Spleen (tissue), 11 donors: ENCODE results near the gene GIPC3. TPM values are rescaled to one million over a fixed set of nuclear protein-coding genes. Genes with fewer than 3 reads are reported as not detected.

Experiments used
- DNase-seq: peaks from one replicate; pipeline ENCODE4 v3.0.0-alpha.2; 2020
- H3K27ac ChIP-seq, 8 donors: fragments of 200-600 bp; sonication (generic) in 7 of 8; 1 replicate in 4 of 8; 2 replicates in 4 of 8; pipeline versions ENCODE4 v1.5.0 to v1.8.0; 2016 to 2021; ENCODE audit warnings: inconsistent platforms in 4 of 8, mild to moderate bottlenecking in 4 of 8, moderate library complexity in 1 of 8
- H3K27me3 ChIP-seq, 7 donors: fragments of 200-600 bp; sonication (generic) in 6 of 7; replicated peaks in 1 of 7; 1 replicate in 4 of 7; 2 replicates in 3 of 7; pipeline versions ENCODE4 v1.5.0 to v1.8.0; 2016 to 2021; ENCODE audit warnings: inconsistent platforms in 3 of 7, mild to moderate bottlenecking in 1 of 7
- H3K36me3 ChIP-seq, 6 donors: fragments of 200-600 bp; sonication (generic) in 5 of 6; 1 replicate in 4 of 6; 2 replicates in 2 of 6; pipeline versions ENCODE4 v1.5.0 to v1.8.0; 2016 to 2021; ENCODE audit warnings: inconsistent platforms in 2 of 6
- H3K4me1 ChIP-seq, 6 donors: fragments of 200-600 bp; sonication (generic) in 5 of 6; 1 replicate in 3 of 6; 2 replicates in 3 of 6; pipeline versions ENCODE4 v1.5.0 to v1.8.0; 2016 to 2021; ENCODE audit warnings: inconsistent platforms in 3 of 6
- H3K4me3 ChIP-seq, 8 donors: fragments of 200-600 bp; sonication (generic) in 7 of 8; 1 replicate in 4 of 8; 2 replicates in 4 of 8; pipeline versions ENCODE4 v1.5.0 to v1.8.0; 2016 to 2021; ENCODE audit warnings: inconsistent platforms in 4 of 8, mild to moderate bottlenecking in 4 of 8, moderate library complexity in 2 of 8
- H3K9me3 ChIP-seq, 8 donors: fragments of 200-600 bp; sonication (generic) in 7 of 8; 1 replicate in 4 of 8; 2 replicates in 4 of 8; pipeline versions ENCODE4 v1.5.0 to v1.8.0; 2016 to 2021; ENCODE audit warnings: inconsistent platforms in 4 of 8
- POLR2A ChIP-seq, 3 donors: fragments of 450-650 bp; IDR thresholded peaks; one replicate each; pipeline ENCODE4 v1.5.1; 2017; ENCODE audit warnings: antibody characterized with exemption in 3 of 3, mild to moderate bottlenecking in 1 of 3
- POLR2AphosphoS5 ChIP-seq, 3 donors: sonication (generic); formaldehyde crosslinking; IDR thresholded peaks; one replicate each; pipeline ENCODE4 v1.5.1; 2017; ENCODE audit warnings: antibody characterized with exemption in 3 of 3
- WGBS, 5 donors: extraction: QIAGEN DNeasy Blood & Tissue Kit in 3 of 5; methylation state at CpG; one replicate each; pipeline versions ENCODE4 v1.1.5 to v1.1.7; 2013 to 2018; 5-methylcytosine and 5-hydroxymethylcytosine counted together
- intact Hi-C: fragments of 100-400 bp; cut with DNase I; formaldehyde crosslinking; loops from one replicate; pipeline ENCODE4 v1.15.0; 2023; ENCODE audit warnings: low total_unique reads
- polyA plus RNA-seq, 3 donors: library from polyadenylated mRNA; stranded (reverse); fragments of 200-250 nt; gene quantifications; one replicate each; pipeline ENCODE4 v1.2.1, GENCODE V29; 2013
- total RNA-seq, 7 donors: library from RNA; depleted of rRNA in 3 of 7; stranded (reverse); fragments of >200 nt in 3 of 7; fragmentation: NEBNext Ultra II Directional in 4 of 7; extraction: Animal tissue kit (Norgen Biotek cat#: 25700) in 4 of 7; gene quantifications; one replicate each; pipeline versions ENCODE4 v1.1.0 to v1.2.1, GENCODE V29; 2016 to 2021
- TF ChIP-seq, protein P1 (sequence below), 11 experiments: fragments of 200-600 bp in 7 of 11; fragments of 450-650 bp in 4 of 11; sonication (generic) in 4 of 11; IDR thresholded peaks in 8 of 11; conservative IDR thresholded peaks in 3 of 11; 1 replicate in 7 of 11; 2 replicates in 4 of 11; pipeline versions ENCODE4 v1.4.0 to v1.8.0; 2016 to 2021; ENCODE audit warnings: antibody characterized with exemption in 11 of 11, inconsistent platforms in 4 of 11, mild to moderate bottlenecking in 1 of 11
- donor health status: healthy with polysubstance abuse.
- donor health status: DM: no; HTN: no; CAD: no; lungs with moderate emphysema.
- donor health status: DM: no; HTN: no; CAD: no.
- donor health status: Bipolar disorder and iron deficiency.
- donor health status: healthy.
- donor health status: DM: no; HTN: no; CAD: no.
- donor health status: DM: yes; HTN: yes; CAD: no.

GIPC3 gene
- total and polyA plus RNA-seq, 10 donors, result 0.80 to 9.2 (median 5.1) TPM

DNA sequence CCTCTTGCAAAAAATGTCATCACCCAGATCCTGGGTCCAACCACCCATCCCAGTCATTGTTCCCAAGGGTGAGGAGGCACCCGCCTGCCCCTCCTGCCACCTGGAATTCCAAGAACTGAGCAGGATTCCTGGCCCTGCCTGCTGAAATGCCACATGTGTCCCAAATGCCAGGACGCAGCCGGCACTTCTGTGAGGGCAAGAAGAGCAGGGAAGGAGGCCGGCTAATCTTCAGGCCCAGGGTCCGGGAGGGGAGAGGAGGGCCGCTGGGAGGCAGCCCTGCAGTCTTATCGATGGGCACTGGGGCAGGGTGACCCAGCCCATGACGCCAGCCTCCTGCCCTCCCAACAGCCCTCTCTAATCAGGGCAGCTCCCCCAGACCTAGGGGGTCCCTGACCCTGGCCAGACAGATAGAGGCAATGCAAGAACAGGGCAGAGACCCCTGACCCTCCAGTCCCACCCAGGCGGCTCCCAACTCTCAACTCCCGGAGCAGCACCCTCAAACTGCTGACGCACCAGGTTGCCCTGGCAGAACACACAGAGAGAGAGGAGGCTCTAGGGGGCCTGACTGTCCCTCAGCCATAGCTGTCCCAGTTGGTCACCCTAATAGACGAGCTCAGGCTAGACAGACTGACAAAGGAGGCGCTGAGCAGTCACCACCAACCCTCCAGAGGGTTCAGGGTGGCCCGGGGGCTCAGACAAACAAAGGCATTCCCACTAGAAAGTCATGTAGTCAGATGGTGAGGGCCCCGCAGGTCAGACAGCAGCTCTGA lies 29.4 kb upstream of the GIPC3 start:
- peaks cover 43 to 91% (median 65%) of the 10 kb centered on the region in 6 donors for H3K4me1 ChIP-seq
- TF ChIP-seq POLR2A (IDR thresholded peaks at IDR 0.05) (no peak), POLR2AphosphoS5 (IDR thresholded peaks at IDR 0.05) (no peak)
- TF ChIP-seq, protein P1, sequence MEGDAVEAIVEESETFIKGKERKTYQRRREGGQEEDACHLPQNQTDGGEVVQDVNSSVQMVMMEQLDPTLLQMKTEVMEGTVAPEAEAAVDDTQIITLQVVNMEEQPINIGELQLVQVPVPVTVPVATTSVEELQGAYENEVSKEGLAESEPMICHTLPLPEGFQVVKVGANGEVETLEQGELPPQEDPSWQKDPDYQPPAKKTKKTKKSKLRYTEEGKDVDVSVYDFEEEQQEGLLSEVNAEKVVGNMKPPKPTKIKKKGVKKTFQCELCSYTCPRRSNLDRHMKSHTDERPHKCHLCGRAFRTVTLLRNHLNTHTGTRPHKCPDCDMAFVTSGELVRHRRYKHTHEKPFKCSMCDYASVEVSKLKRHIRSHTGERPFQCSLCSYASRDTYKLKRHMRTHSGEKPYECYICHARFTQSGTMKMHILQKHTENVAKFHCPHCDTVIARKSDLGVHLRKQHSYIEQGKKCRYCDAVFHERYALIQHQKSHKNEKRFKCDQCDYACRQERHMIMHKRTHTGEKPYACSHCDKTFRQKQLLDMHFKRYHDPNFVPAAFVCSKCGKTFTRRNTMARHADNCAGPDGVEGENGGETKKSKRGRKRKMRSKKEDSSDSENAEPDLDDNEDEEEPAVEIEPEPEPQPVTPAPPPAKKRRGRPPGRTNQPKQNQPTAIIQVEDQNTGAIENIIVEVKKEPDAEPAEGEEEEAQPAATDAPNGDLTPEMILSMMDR (IDR thresholded peaks at IDR 0.05 in 8 of 11, conservative IDR thresholded peaks at IDR 0.05 in 3 of 11), result no peak
- peak overlapping the region in 7 of 8 donors; percentile 6 to 90 (median 85) for H3K27ac ChIP-seq
- no peaks in the 10 kb centered on the region for H3K9me3 ChIP-seq
- H3K4me3 ChIP-seq, result peak overlapping the region; percentile 14 to 99 (median 92)
- no peaks in the 10 kb centered on the region for H3K27me3 ChIP-seq
- 56 to 85% (median 76%) methylated on average over 7 to 15 of the region's 15 CpGs for WGBS, 5 donors
- intact Hi-C loops, result loop anchor here (10.0 kb wide), 1 partner anchor 59 kb away; no protein-coding TSS in a partner anchor
- peak; percentile 76 for DNase-seq
- peaks cover 0 to 7% (median 1%) of the 10 kb centered on the region in 6 donors for H3K36me3 ChIP-seq

DNA sequence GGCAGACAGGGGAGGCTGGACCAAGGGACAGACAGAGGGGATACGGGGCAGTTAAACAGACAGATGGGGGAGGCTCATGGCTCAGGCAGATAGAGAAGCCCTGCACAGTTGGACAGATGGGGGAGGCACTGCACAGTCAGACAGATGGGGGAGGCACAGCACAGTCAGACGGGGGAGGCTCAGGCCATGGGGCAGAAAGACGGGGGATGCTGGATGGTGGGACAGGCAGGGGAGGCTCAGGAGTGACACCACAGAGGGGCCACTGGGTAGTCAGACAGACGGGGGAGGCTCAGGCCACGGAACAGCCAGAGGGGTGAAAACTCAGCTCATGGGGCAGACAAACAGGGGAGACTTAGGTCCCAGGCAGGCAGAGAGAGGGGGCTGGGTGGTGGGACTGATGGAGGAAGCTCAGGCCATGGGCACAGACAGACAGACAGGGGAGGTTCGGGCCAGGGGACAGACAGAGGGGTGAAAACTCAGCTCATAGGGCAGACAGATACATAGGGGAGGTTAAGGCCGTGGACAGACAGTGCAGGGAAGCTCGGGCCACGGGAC lies 28.8 kb upstream of the GIPC3 start:
- Histone ChIP-seq H3K9me3 (no peaks in the 10 kb centered on the region), H3K27ac (peak overlapping the region in 7 of 8 donors; percentile 41 to 90 (median 85)), H3K4me1 (peaks cover 43 to 89% (median 67%) of the 10 kb centered on the region in 6 donors), H3K36me3 (peaks cover 0 to under 1% (median 0%) of the 10 kb centered on the region in 6 donors), H3K4me3 (peak overlapping the region; percentile 81 to 99 (median 92)), H3K27me3 (no peaks in the 10 kb centered on the region)
- WGBS, 5 donors, result 17 to 40% (median 25%) methylated on average over 7 to 9 of the region's 9 CpGs
- intact Hi-C loops, result loop anchor here (10.0 kb wide), 1 partner anchor 58 kb away; no protein-coding TSS in a partner anchor
- peak; percentile 76 for DNase-seq
- TF ChIP-seq POLR2AphosphoS5 (IDR thresholded peaks at IDR 0.05), result no peak
- no peak for TF ChIP-seq POLR2A (IDR thresholded peaks at IDR 0.05)
- TF ChIP-seq, protein P1 (IDR thresholded peaks at IDR 0.05 in 8 of 11, conservative IDR thresholded peaks at IDR 0.05 in 3 of 11), result no peak

DNA sequence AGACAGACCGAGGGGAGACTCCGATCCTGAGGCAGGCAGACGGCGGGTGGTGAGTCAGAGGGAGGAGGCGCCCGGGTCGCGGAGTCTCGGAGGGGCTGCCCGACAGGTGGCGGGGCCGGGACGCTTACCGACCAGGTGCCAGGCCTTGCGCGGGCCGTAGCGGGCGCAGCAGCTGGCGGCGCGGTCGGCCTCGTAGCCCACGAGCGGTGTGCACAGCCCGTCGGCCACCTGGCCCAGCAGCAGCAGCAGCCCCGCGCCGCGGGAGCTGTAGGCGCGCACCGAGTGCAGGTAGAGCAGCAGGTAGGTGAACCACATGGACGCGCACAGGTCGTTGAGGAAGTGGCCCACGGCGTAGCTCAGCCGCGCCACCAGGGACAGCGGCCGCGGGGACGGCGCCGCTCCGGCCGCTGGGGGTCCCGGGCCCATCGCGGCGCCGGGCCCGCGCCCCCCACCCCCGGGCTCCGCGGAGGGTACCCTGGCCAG lies 28.3 kb upstream of the GIPC3 start:
- Histone ChIP-seq H3K4me1 (peaks cover 43 to 84% (median 65%) of the 10 kb centered on the region in 6 donors), H3K4me3 (peak overlapping the region; percentile 81 to 99 (median 92)), H3K27ac (peak overlapping the region; percentile 41 to 90 (median 85)), H3K36me3 (no peaks in the 10 kb centered on the region), H3K27me3 (no peaks in the 10 kb centered on the region), H3K9me3 (no peaks in the 10 kb centered on the region)
- WGBS, 5 donors, result 0 to 1% (median 0%) methylated on average over 12 to 60 of the region's 60 CpGs
- TF ChIP-seq, protein P1 (IDR thresholded peaks at IDR 0.05 in 8 of 11, conservative IDR thresholded peaks at IDR 0.05 in 3 of 11), result peak in 2 of 11 experiments; percentile 7 to 20
- TF ChIP-seq POLR2A (IDR thresholded peaks at IDR 0.05), result no peak
- DNase-seq, result peak; percentile 89
- intact Hi-C loops, result loop anchor here (10.0 kb wide), 1 partner anchor 58 kb away; no protein-coding TSS in a partner anchor
